HG02623 (cell line): Measurements from ENCODE around the gene ARHGAP24.
"Not testable (repeated sequence)": the region's sequence is repeated elsewhere in the genome, so short reads cannot be mapped to it uniquely, and the experiment has no call there.

ENCODE experiments used
- ATAC-seq: cut with Tn5 transposase; IDR thresholded peaks from one replicate; pipeline ENCODE4 v1.9.1; 2021; ENCODE audit warnings: moderate library complexity; ENCODE audit not compliant: unreplicated experiment

Gene ARHGAP24

GRCh38 chr4:85939595-85939994 is 464.6 kb downstream of the ARHGAP24 start:
- no peak for ATAC-seq

GRCh38 chr4:85940151-85940550 is 465.2 kb downstream of the ARHGAP24 start:
- ATAC-seq = no peak

GRCh38 chr4:85942107-85942506 is 467.2 kb downstream of the ARHGAP24 start:
- ATAC-seq = no peak

- no peak for ATAC-seq
Observed at GRCh38 chr4:85946821-85947220, 471.9 kb downstream of the ARHGAP24 start.

- no peak for ATAC-seq
Observed at GRCh38 chr4:85951099-85951498, 476.1 kb downstream of the ARHGAP24 start.

- no peak for ATAC-seq
Observed at GRCh38 chr4:85952528-85952927, 477.6 kb downstream of the ARHGAP24 start.

GRCh38 chr4:85952972-85953650 is 478.2 kb downstream of the ARHGAP24 start:
- no peak for ATAC-seq

GRCh38 chr4:85953651-85954018 is 478.7 kb downstream of the ARHGAP24 start:
- ATAC-seq = no peak

GRCh38 chr4:85955620-85956292 is 480.8 kb downstream of the ARHGAP24 start:
- no peak for ATAC-seq

- no peak for ATAC-seq
Observed at GRCh38 chr4:85956293-85956945, 481.5 kb downstream of the ARHGAP24 start.

- no peak for ATAC-seq
Observed at GRCh38 chr4:85961887-85962286, 486.9 kb downstream of the ARHGAP24 start.

GRCh38 chr4:85963231-85963630 is 488.3 kb downstream of the ARHGAP24 start:
- no peak for ATAC-seq

GRCh38 chr4:85964298-85964697 is 489.3 kb downstream of the ARHGAP24 start:
- ATAC-seq = no peak

GRCh38 chr4:85965017-85965416 is 490.1 kb downstream of the ARHGAP24 start:
- ATAC-seq = not testable (repeated sequence)

- ATAC-seq = no peak
Observed at GRCh38 chr4:85965529-85965928, 490.6 kb downstream of the ARHGAP24 start.

- no peak for ATAC-seq
Observed at GRCh38 chr4:85966373-85966772, 491.4 kb downstream of the ARHGAP24 start.

- no peak for ATAC-seq
Observed at GRCh38 chr4:85967872-85968271, 492.9 kb downstream of the ARHGAP24 start.

- ATAC-seq = peak; percentile 50
Observed at GRCh38 chr4:85968945-85969819, 494.2 kb downstream of the ARHGAP24 start.

- no peak for ATAC-seq
Observed at GRCh38 chr4:85970535-85970934, 495.6 kb downstream of the ARHGAP24 start.

- peak; percentile 93 for ATAC-seq
Observed at GRCh38 chr4:85979276-85979675, 504.3 kb downstream of the ARHGAP24 start.

GRCh38 chr4:85986266-85986665 is 511.3 kb downstream of the ARHGAP24 start:
- ATAC-seq = no peak
